ENCODE results near the gene AKT3.
"Not testable (repeated sequence)": the region's sequence is repeated elsewhere in the genome, so short reads cannot be mapped to it uniquely, and the experiment has no call there.

The AKT3 gene

GRCh38 chr1:243837907-243838535, 12.0 kb downstream of the AKT3 start:
- no peaks in the 10 kb centered on the region for H3K9me3 ChIP-seq (ENCODE audit: severe bottlenecking)
- H3K4me3 ChIP-seq (ENCODE audit: severe bottlenecking) = no peak overlapping the region
- no peaks in the 10 kb centered on the region for H3K36me3 ChIP-seq (ENCODE audit: low read depth)
- TF ChIP-seq, protein P1, sequence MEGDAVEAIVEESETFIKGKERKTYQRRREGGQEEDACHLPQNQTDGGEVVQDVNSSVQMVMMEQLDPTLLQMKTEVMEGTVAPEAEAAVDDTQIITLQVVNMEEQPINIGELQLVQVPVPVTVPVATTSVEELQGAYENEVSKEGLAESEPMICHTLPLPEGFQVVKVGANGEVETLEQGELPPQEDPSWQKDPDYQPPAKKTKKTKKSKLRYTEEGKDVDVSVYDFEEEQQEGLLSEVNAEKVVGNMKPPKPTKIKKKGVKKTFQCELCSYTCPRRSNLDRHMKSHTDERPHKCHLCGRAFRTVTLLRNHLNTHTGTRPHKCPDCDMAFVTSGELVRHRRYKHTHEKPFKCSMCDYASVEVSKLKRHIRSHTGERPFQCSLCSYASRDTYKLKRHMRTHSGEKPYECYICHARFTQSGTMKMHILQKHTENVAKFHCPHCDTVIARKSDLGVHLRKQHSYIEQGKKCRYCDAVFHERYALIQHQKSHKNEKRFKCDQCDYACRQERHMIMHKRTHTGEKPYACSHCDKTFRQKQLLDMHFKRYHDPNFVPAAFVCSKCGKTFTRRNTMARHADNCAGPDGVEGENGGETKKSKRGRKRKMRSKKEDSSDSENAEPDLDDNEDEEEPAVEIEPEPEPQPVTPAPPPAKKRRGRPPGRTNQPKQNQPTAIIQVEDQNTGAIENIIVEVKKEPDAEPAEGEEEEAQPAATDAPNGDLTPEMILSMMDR (IDR thresholded peaks at IDR 0.05; ENCODE audit: poor library complexity, severe bottlenecking) = no peak
- H3K27ac ChIP-seq (ENCODE audit: poor library complexity, severe bottlenecking) = no peak overlapping the region
- no peak for DNase-seq (ENCODE audit: low spot score)
- no peak for ATAC-seq (ENCODE audit: low read depth)
- H3K27me3 ChIP-seq (ENCODE audit: insufficient read depth, poor library complexity, severe bottlenecking) = no peaks in the 10 kb centered on the region
- peaks cover 4% of the 10 kb centered on the region for H3K4me1 ChIP-seq (ENCODE audit: insufficient read depth, poor library complexity, severe bottlenecking)

DNA sequence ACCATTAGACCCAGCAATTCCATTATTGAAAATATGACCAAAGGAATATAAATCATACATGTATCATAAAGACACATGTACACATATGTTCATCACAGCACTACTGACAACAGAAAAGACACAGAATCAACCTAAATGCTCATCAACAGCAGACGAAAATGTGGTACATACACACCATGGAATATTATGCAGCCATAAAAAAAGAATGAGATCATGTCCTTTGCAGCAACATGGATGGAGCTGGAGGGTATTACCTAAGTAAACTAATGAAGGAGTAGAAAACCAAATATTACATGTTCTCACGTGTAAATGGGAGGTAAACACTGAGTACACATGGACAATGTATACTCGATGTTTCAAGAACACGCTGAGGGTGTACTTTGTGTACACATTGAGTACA, 15.9 kb downstream of the AKT3 start:
- TF ChIP-seq, protein P1 (IDR thresholded peaks at IDR 0.05; ENCODE audit: poor library complexity, severe bottlenecking) = no peak
- ATAC-seq (ENCODE audit: low read depth) = no peak
- Histone ChIP-seq H3K27me3 (ENCODE audit: insufficient read depth, poor library complexity, severe bottlenecking) (no peaks in the 10 kb centered on the region), H3K4me3 (ENCODE audit: severe bottlenecking) (no peak overlapping the region), H3K9me3 (ENCODE audit: severe bottlenecking) (no peaks in the 10 kb centered on the region), H3K27ac (ENCODE audit: poor library complexity, severe bottlenecking) (no peak overlapping the region), H3K4me1 (ENCODE audit: insufficient read depth, poor library complexity, severe bottlenecking) (no peaks in the 10 kb centered on the region), H3K36me3 (ENCODE audit: low read depth) (no peaks in the 10 kb centered on the region)
- no peak for DNase-seq (ENCODE audit: low spot score)

DNA sequence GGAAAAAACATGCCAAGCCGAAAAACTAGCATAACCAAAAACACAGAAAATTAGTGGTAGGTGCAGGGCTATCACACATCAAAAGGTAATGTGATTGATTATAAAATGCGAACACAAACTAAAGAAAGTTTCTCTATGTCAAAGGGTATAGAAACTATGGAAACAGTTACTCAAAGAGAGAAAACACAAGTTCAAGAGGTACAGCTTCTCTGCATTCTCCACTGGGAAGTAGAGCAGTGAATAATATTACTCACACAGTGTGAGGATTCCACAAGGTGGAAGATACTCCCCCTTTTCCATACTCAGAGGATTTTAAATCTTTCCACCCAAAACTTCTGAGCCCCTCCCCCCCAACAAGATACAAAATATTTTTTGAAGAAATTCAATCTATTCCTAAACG, 18.6 kb downstream of the AKT3 start:
- Histone ChIP-seq H3K36me3 (ENCODE audit: low read depth) (no peaks in the 10 kb centered on the region), H3K27me3 (ENCODE audit: insufficient read depth, poor library complexity, severe bottlenecking) (no peaks in the 10 kb centered on the region), H3K27ac (ENCODE audit: poor library complexity, severe bottlenecking) (no peak overlapping the region), H3K4me3 (ENCODE audit: severe bottlenecking) (no peak overlapping the region), H3K4me1 (ENCODE audit: insufficient read depth, poor library complexity, severe bottlenecking) (no peaks in the 10 kb centered on the region), H3K9me3 (ENCODE audit: severe bottlenecking) (no peaks in the 10 kb centered on the region)
- DNase-seq (ENCODE audit: low spot score) = no peak
- ATAC-seq (ENCODE audit: low read depth) = no peak
- TF ChIP-seq, protein P1 (IDR thresholded peaks at IDR 0.05; ENCODE audit: poor library complexity, severe bottlenecking) = no peak

DNA sequence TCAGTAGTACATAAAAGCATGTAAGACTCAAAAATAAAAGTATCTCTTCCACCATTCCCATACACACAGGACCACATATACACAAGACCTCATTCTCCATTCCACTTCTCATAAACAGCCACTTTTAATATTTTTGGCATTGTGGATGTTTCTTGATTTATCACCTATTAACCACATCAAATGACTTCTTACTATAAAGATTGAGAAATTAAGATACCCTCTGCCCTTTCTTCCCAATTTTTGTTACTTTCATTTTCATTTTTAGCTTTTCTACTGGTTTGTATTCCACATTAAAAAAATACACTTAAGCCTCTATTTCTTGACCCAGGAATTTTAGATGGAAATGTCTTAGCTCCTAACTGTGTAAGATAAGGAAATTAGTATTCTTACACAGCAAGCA, 22.8 kb downstream of the AKT3 start:
- Histone ChIP-seq H3K27ac (ENCODE audit: poor library complexity, severe bottlenecking) (no peak overlapping the region), H3K9me3 (ENCODE audit: severe bottlenecking) (no peaks in the 10 kb centered on the region), H3K4me1 (ENCODE audit: insufficient read depth, poor library complexity, severe bottlenecking) (no peaks in the 10 kb centered on the region), H3K27me3 (ENCODE audit: insufficient read depth, poor library complexity, severe bottlenecking) (no peaks in the 10 kb centered on the region), H3K36me3 (ENCODE audit: low read depth) (no peaks in the 10 kb centered on the region), H3K4me3 (ENCODE audit: severe bottlenecking) (no peak overlapping the region)
- TF ChIP-seq, protein P1 (IDR thresholded peaks at IDR 0.05; ENCODE audit: poor library complexity, severe bottlenecking) = no peak
- ATAC-seq (ENCODE audit: low read depth) (no peak), DNase-seq (ENCODE audit: low spot score) (no peak)

DNA sequence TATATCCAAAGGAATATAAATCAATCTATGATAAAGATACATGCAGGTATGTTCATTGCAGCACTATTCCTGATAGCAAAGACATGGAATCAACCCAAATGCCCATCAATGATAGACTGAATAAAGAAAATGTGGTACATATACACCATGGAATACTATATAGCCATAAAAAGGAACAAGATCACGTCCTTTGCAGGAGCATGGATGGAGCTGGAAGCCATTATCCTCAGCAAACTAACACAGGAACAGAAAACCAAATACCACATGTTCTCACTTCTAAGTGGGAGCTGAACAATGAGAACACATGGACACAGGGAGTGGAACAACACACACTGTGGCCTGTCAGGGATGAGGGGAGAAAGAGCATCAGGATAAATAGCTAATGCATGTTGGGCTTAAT, 25.1 kb downstream of the AKT3 start:
- ATAC-seq (ENCODE audit: low read depth); H3K27me3 ChIP-seq (ENCODE audit: insufficient read depth, poor library complexity, severe bottlenecking); H3K27ac ChIP-seq (ENCODE audit: poor library complexity, severe bottlenecking); H3K9me3 ChIP-seq (ENCODE audit: severe bottlenecking); H3K4me1 ChIP-seq (ENCODE audit: insufficient read depth, poor library complexity, severe bottlenecking); H3K4me3 ChIP-seq (ENCODE audit: severe bottlenecking); H3K36me3 ChIP-seq (ENCODE audit: low read depth); DNase-seq (ENCODE audit: low spot score): not testable (repeated sequence)
